ENCODE measurements around the gene EYA2. TPM values are rescaled to one million over a fixed set of nuclear protein-coding genes. Genes with fewer than 3 reads are reported as not detected.

Gene EYA2
- total and polyA plus RNA-seq, 2 of the 4 experiments (the other 2 are of a cell fraction), result 2.3 to 5.4 TPM

- no peak overlapping the region for H3K56ac ChIP-seq (ENCODE audit: extremely low read depth, insufficient read depth, low read length)
These were observed 132.8 kb downstream of the EYA2 start for GRCh38 chr20:47027456-47027855.

More at GRCh38 chr20:47027456-47027855, 132.8 kb downstream of the EYA2 start:
- no TSS peak for BruUV-seq (replicated peaks)
- Histone ChIP-seq H3K4me2 (ENCODE audit: low read depth, low read length) (no peak overlapping the region), H4K8ac (ENCODE audit: low read depth in 2 of 2, low read length in 2 of 2) (no peak overlapping the region), H3K4me3 (ENCODE audit: insufficient read depth, low read depth, low read length) (no peak overlapping the region), H2AK5ac (ENCODE audit: low read depth, low read length) (no peak overlapping the region), H2BK5ac (ENCODE audit: low read depth, low read length, poor library complexity, severe bottlenecking) (no peak overlapping the region), H4K20me1 (ENCODE audit: insufficient read depth, low read length) (no peaks in the 10 kb centered on the region), H3K9me1 (ENCODE audit: insufficient read depth, low read length) (no peaks in the 10 kb centered on the region), H3K23ac (ENCODE audit: low read depth, low read length) (no peak overlapping the region), H3K14ac (replicated peaks; ENCODE audit: low read depth, low read length) (no peak overlapping the region), H3K79me1 (ENCODE audit: low read depth in 1 of 2, low read length in 2 of 2) (no peaks in the 10 kb centered on the region), H3K27ac (ENCODE audit: insufficient read depth, low read length) (no peak overlapping the region), H3K4ac (ENCODE audit: low read depth, low read length) (no peak overlapping the region), H3K18ac (ENCODE audit: low read depth, low read length) (no peak overlapping the region), H2BK120ac (ENCODE audit: low read depth, low read length) (no peak overlapping the region), H2AFZ (replicated peaks; ENCODE audit: low read length, poor library complexity) (no peak overlapping the region), H2BK20ac (ENCODE audit: low read depth, low read length) (no peak overlapping the region), H2BK15ac (ENCODE audit: low read depth, low read length) (no peak overlapping the region), H4K5ac (ENCODE audit: low read depth, low read length) (no peak overlapping the region), H2AK9ac (replicated peaks; ENCODE audit: low read depth, low read length, poor library complexity) (no peak overlapping the region), H3K9ac (ENCODE audit: low read depth, low read length) (no peak overlapping the region), H4K91ac (ENCODE audit: insufficient read depth, low read depth, low read length) (no peak overlapping the region), H3K27me3 (ENCODE audit: control insufficient read depth, insufficient read depth, low read length) (no peaks in the 10 kb centered on the region), H3K4me1 (ENCODE audit: control insufficient read depth, insufficient read depth, low read length) (peaks cover 7% of the 10 kb centered on the region; the same call in 1 of the 2 replicates), H3K9me3 (ENCODE audit: control insufficient read depth, insufficient read depth, low read length) (peaks cover 5% of the 10 kb centered on the region), H3K36me3 (ENCODE audit: control insufficient read depth, insufficient read depth, low read length) (peaks cover 3% of the 10 kb centered on the region; the same call in 1 of the 2 replicates)
- TF ChIP-seq MAZ (IDR thresholded peaks at IDR 0.05; ENCODE audit: borderline replicate concordance, low read depth, low read length) (no peak), NFE2L2 (IDR thresholded peaks at IDR 0.05; ENCODE audit: low read depth, low read length) (no peak), MXI1 (IDR thresholded peaks at IDR 0.05; ENCODE audit: borderline replicate concordance, low read depth, low read length) (no peak), RAD21 (IDR thresholded peaks at IDR 0.05; ENCODE audit: low read length) (no peak), CHD1 (IDR thresholded peaks at IDR 0.05; ENCODE audit: low read depth, low read length) (no peak), SMC3 (IDR thresholded peaks at IDR 0.05; ENCODE audit: low read depth, low read length) (no peak), ELK1 (IDR thresholded peaks at IDR 0.05; ENCODE audit: borderline replicate concordance, low read depth, low read length) (no peak), BHLHE40 (IDR thresholded peaks at IDR 0.05; ENCODE audit: low read depth, low read length) (no peak), MAFK (IDR thresholded peaks at IDR 0.05; ENCODE audit: low read depth, low read length) (no peak), RFX5 (IDR thresholded peaks at IDR 0.05; ENCODE audit: low read depth, low read length) (no peak), RCOR1 (IDR thresholded peaks at IDR 0.05; ENCODE audit: insufficient replicate concordance, low read length) (no peak), POLR2A (IDR thresholded peaks at IDR 0.05; ENCODE audit: low read depth, low read length) (no peak), FOS (IDR thresholded peaks at IDR 0.05; ENCODE audit: low read depth, low read length) (no peak)
- TF ChIP-seq, protein P1, sequence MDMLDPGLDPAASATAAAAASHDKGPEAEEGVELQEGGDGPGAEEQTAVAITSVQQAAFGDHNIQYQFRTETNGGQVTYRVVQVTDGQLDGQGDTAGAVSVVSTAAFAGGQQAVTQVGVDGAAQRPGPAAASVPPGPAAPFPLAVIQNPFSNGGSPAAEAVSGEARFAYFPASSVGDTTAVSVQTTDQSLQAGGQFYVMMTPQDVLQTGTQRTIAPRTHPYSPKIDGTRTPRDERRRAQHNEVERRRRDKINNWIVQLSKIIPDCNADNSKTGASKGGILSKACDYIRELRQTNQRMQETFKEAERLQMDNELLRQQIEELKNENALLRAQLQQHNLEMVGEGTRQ (IDR thresholded peaks at IDR 0.05; ENCODE audit: low read depth, low read length), result no peak
- no peak for ATAC-seq (ENCODE audit: low read depth)
- POLR2A ChIA-PET (ENCODE audit: unreplicated experiment), result no interaction called here
- dilution Hi-C loops (cut with HindIII; ENCODE audit: low sequenced_read_pairs, unreplicated experiment) (no loop called here), intact Hi-C loops (cut with micrococcal nuclease) (loop anchor here (10.0 kb wide), 2 partner anchors 87 to 133 kb away; partner anchors contain the start of gene EYA2), in situ Hi-C loops (cut with MboI; ENCODE audit: low sequenced_read_pairs) (no loop called here)
- WGBS, 2 experiments (ENCODE audit: extremely low coverage in 2 of 2, insufficient read length in 1 of 2), result no CpG with 5 or more reads among the region's 3 CpGs
- CTCF ChIA-PET, result no interaction called here
- no peak for DNase-seq

All from IMR-90 (cell line).